NCI-H1930 (cell line): ENCODE data around the gene RITA1.

Experiments
- DNase-seq, 2 experiments: peaks; one replicate each; lab custom pipeline; 2025; lab: John Stamatoyannopoulos, UW

RITA1 gene

GRCh38 chr12:113179023-113179422 lies 6.5 kb upstream of the RITA1 start:
- DNase-seq = no peak

GRCh38 chr12:113180333-113180732 lies 5.2 kb upstream of the RITA1 start:
- no peak for DNase-seq

- no peak for DNase-seq
Measured at GRCh38 chr12:113181975-113182374, 3.5 kb upstream of the RITA1 start.

- no peak for DNase-seq
Measured at GRCh38 chr12:113183030-113183589, 2.4 kb upstream of the RITA1 start.

GRCh38 chr12:113184098-113184899 lies 1.2 kb upstream of the RITA1 start:
- no peak for DNase-seq

GRCh38 chr12:113184900-113185179 lies 681 bp upstream of the RITA1 start:
- peak; percentile 50 to 55 for DNase-seq

- DNase-seq = no peak
Measured at GRCh38 chr12:113186033-113186365, 478 bp downstream of the RITA1 start.

GRCh38 chr12:113186666-113187325 lies 1.3 kb downstream of the RITA1 start:
- DNase-seq = no peak

- no peak for DNase-seq
Measured at GRCh38 chr12:113189361-113189760, 3.8 kb downstream of the RITA1 start.

- no peak for DNase-seq
Measured at GRCh38 chr12:113190761-113191160, 5.2 kb downstream of the RITA1 start.

- no peak for DNase-seq
Measured at GRCh38 chr12:113191227-113191626, 5.7 kb downstream of the RITA1 start.

- DNase-seq = no peak
Measured at GRCh38 chr12:113194971-113195391, 9.5 kb downstream of the RITA1 start.

GRCh38 chr12:113195598-113195997 lies 10.1 kb downstream of the RITA1 start:
- no peak for DNase-seq

GRCh38 chr12:113196582-113196981 lies 11.1 kb downstream of the RITA1 start:
- DNase-seq = no peak

GRCh38 chr12:113196990-113197389 lies 11.5 kb downstream of the RITA1 start:
- DNase-seq = peak in 1 of 2 experiments; percentile 7

GRCh38 chr12:113197518-113198077 lies 12.1 kb downstream of the RITA1 start:
- DNase-seq = no peak

- DNase-seq = no peak
Measured at GRCh38 chr12:113198296-113198695, 12.8 kb downstream of the RITA1 start.

- DNase-seq = no peak
Measured at GRCh38 chr12:113200021-113200797, 14.7 kb downstream of the RITA1 start.

GRCh38 chr12:113201187-113202177 lies 16.0 kb downstream of the RITA1 start:
- DNase-seq = no peak

GRCh38 chr12:113202300-113203075 lies 17.0 kb downstream of the RITA1 start:
- no peak for DNase-seq
